Activated CD4-positive, CD25-positive, alpha-beta regulatory T cell treated with anti-CD3 and anti-CD28 coated beads, Interleukin-2, amount 50 U/mL, for 72 hours (primary cell): ENCODE data around the gene TUBB3.

Source experiments
- DNase-seq: peaks from one replicate; pipeline ENCODE4 v3.0.0; 2021

The TUBB3 gene

GRCh38 chr16:89969741-89970410 is 46.7 kb downstream of the TUBB3 start:
- no peak for DNase-seq

- DNase-seq: peak; percentile 52
Observed at GRCh38 chr16:89971495-89972243, 48.5 kb downstream of the TUBB3 start.

GRCh38 chr16:89972244-89973234 is 49.4 kb downstream of the TUBB3 start:
- DNase-seq: peak; percentile 94

- DNase-seq: no peak
Observed at GRCh38 chr16:89973235-89973634, 50.1 kb downstream of the TUBB3 start.

GRCh38 chr16:89973654-89974335 is 50.7 kb downstream of the TUBB3 start:
- no peak for DNase-seq

- DNase-seq: no peak
Observed at GRCh38 chr16:89974870-89975269, 51.7 kb downstream of the TUBB3 start.

- DNase-seq: no peak
Observed at GRCh38 chr16:89981414-89981813, 58.3 kb downstream of the TUBB3 start.

- DNase-seq: no peak
Observed at GRCh38 chr16:89982318-89982717, 59.2 kb downstream of the TUBB3 start.

- no peak for DNase-seq
Observed at GRCh38 chr16:89983536-89983935, 60.4 kb downstream of the TUBB3 start.

- no peak for DNase-seq
Observed at GRCh38 chr16:89984216-89984615, 61.1 kb downstream of the TUBB3 start.

- DNase-seq: no peak
Observed at GRCh38 chr16:89985219-89985618, 62.1 kb downstream of the TUBB3 start.
